GM12878 (cell line): Measurements from ENCODE around the gene MPPED1. TPM values are rescaled to one million over a fixed set of nuclear protein-coding genes. Genes with fewer than 3 reads are reported as not detected.

Experiments
- ATAC-seq: fragments of 200-7000 bp; cut with Tn5 transposase; 3 replicates; pipeline ENCODE4 v1.9.1; 2020; ENCODE audit warnings: mild to moderate bottlenecking, moderate library complexity
- BruUV-seq: library from RNA; stranded (reverse); fragments of 400-500 nt; replicated peaks from 2 replicates; lab custom pipeline; 2021; lab: Mats Ljungman, UMichigan
- CTCF ChIA-PET: fragments of 300-600 bp; sonication (Branson Sonifier 250); formaldehyde crosslinking; extraction: SDS; loops from one replicate; lab custom pipeline; 2021; ENCODE audit warnings: inconsistent platforms; lab: Yijun Ruan, JAX
- POLR2A ChIA-PET: fragments of 350-600 bp; formaldehyde crosslinking; extraction: SDS; loops from one replicate; lab custom pipeline; 2021; ENCODE audit warnings: inconsistent platforms; lab: Charles Lee
- RAD21 ChIA-PET: fragments of 300-600 bp; sonication (Branson Sonifier 250); formaldehyde crosslinking; loops from one replicate; lab custom pipeline; 2023; ENCODE audit warnings: antibody characterized with exemption; ENCODE audit not compliant: unreplicated experiment; lab: Charles Lee
- SMC1A ChIA-PET: fragments of 300-600 bp; sonication (Branson Sonifier 250); formaldehyde crosslinking; loops from one replicate; lab custom pipeline; 2023; ENCODE audit not compliant: unreplicated experiment, uncharacterized antibody; lab: Charles Lee
- DNase-seq: peaks from one replicate; pipeline ENCODE4 v3.0.0-alpha.2; 2011; ENCODE audit warnings: low read depth, low spot score
- FAIRE-seq: peaks from 3 replicates; lab custom pipeline; 2011; peaks lifted over from hg19 to GRCh38; lab: Jason Lieb, UNC
- H2AFZ ChIP-seq: 2 replicates; pipeline ENCODE4 v1.6.0; 2011; ENCODE audit warnings: low read depth, low read length, control low read depth; ENCODE audit not compliant: control insufficient read depth
- H3K27ac ChIP-seq: 2 replicates; pipeline ENCODE4 v1.5.1; 2011; ENCODE audit warnings: control low read depth; ENCODE audit not compliant: control insufficient read depth, insufficient read depth
- H3K27me3 ChIP-seq, 2 experiments: replicated peaks in 1 of 2; 2 replicates each; pipeline versions ENCODE4 v1.6.0 to v1.6.1; 2011; ENCODE audit warnings: low read length in 1 of 2; ENCODE audit not compliant: control insufficient read depth in 2 of 2, insufficient read depth in 2 of 2
- H3K36me3 ChIP-seq, 2 experiments: 2 replicates each; pipeline ENCODE4 v1.5.1; 2011; ENCODE audit warnings: low read length in 1 of 2; ENCODE audit not compliant: control insufficient read depth in 2 of 2, insufficient read depth in 2 of 2
- H3K4me1 ChIP-seq: 2 replicates; pipeline ENCODE4 v1.6.1; 2011; ENCODE audit warnings: mild to moderate bottlenecking, low read length, moderate library complexity, mixed read lengths; ENCODE audit not compliant: control insufficient read depth, insufficient read depth
- H3K4me2 ChIP-seq: 2 replicates; pipeline ENCODE4 v1.6.0; 2011; ENCODE audit warnings: control low read depth; ENCODE audit not compliant: control insufficient read depth, insufficient read depth
- H3K4me3 ChIP-seq: fragments of 200-600 bp; sonication (generic); 2 replicates; pipeline ENCODE4 v1.5.1; 2016
- H3K79me2 ChIP-seq: 2 replicates; pipeline ENCODE4 v1.6.0; 2011; ENCODE audit warnings: low read length; ENCODE audit not compliant: control insufficient read depth, insufficient read depth
- H3K9ac ChIP-seq: 2 replicates; pipeline ENCODE4 v1.8.0; 2011; ENCODE audit warnings: low read length, control low read depth, mixed read lengths; ENCODE audit not compliant: control insufficient read depth, insufficient read depth
- H3K9me3 ChIP-seq: replicated peaks from 3 replicates; pipeline ENCODE4 v1.5.1; 2011; ENCODE audit warnings: mild to moderate bottlenecking, low read length; ENCODE audit not compliant: control insufficient read depth, insufficient read depth
- H4K20me1 ChIP-seq: 2 replicates; pipeline ENCODE4 v1.6.0; 2011; ENCODE audit not compliant: control insufficient read depth, insufficient read depth
- HSF1 ChIP-seq: fragments of 150-350 bp; IDR thresholded peaks from 2 replicates; pipeline ENCODE4 v1.6.1; 2014; ENCODE audit warnings: mild to moderate bottlenecking, low read depth, low read length
- PAX8 ChIP-seq: fragments of 450-650 bp; IDR thresholded peaks from 2 replicates; pipeline ENCODE4 v1.6.1; 2017; ENCODE audit warnings: mild to moderate bottlenecking, moderate library complexity
- POLR2AphosphoS5 ChIP-seq: IDR thresholded peaks from 2 replicates; pipeline ENCODE4 v1.6.1; 2011; ENCODE audit warnings: mild to moderate bottlenecking, low read length, inconsistent platforms
- RELA ChIP-seq: fragments of 450-650 bp; IDR thresholded peaks from 2 replicates; pipeline ENCODE4 v1.8.0; 2014; ENCODE audit warnings: borderline replicate concordance; ENCODE audit not compliant: partially characterized antibody
- RELB ChIP-seq: fragments of 450-650 bp; IDR thresholded peaks from 2 replicates; pipeline ENCODE4 v1.6.1; 2017; ENCODE audit warnings: low read depth, mild to moderate bottlenecking, moderate library complexity
- SIN3A ChIP-seq: IDR thresholded peaks from 2 replicates; pipeline ENCODE4 v1.6.1; 2012; ENCODE audit warnings: low read depth, low read length, improper control_type of control experiment
- TCF3 ChIP-seq: IDR thresholded peaks from 2 replicates; pipeline ENCODE4 v1.6.1; 2012; ENCODE audit warnings: low read depth, mild to moderate bottlenecking, low read length, borderline replicate concordance; ENCODE audit not compliant: insufficient read depth
- ZNF217 ChIP-seq: fragments of 450-650 bp; IDR thresholded peaks from 2 replicates; pipeline ENCODE4 v1.6.1; 2017; ENCODE audit warnings: antibody characterized with exemption, mild to moderate bottlenecking
- WGBS: methylation state at CpG from one replicate; pipeline ENCODE4 v1.1.6; 2016; ENCODE audit warnings: low lambda C conversion rate; ENCODE audit not compliant: insufficient replicate concordance, insufficient coverage; ENCODE audit errors: missing lambda C conversion rate; 5-methylcytosine and 5-hydroxymethylcytosine counted together
- in situ Hi-C: fragments of 300-500 bp; cut with MboI; formaldehyde crosslinking; loops from 9 replicates; pipeline ENCODE4 v1.14.3; 2018; ENCODE audit warnings: mixed read lengths
- intact Hi-C: fragments of 100-400 bp; cut with micrococcal nuclease; formaldehyde crosslinking; loops from one replicate; pipeline ENCODE4 v1.14.2; 2022; ENCODE audit not compliant: unreplicated experiment
- polyA plus RNA-seq, 11 experiments: library from polyadenylated mRNA; depleted of rRNA in 4 of 11; unstranded in 6 of 11; stranded (reverse) in 5 of 11; fragments of >200 nt; fragmentation: Nextera tagmentation in 4 of 11; fragmentation: Illumina TruSeq in 1 of 11; extraction: Ambion mirVana in 4 of 11; extraction: Trizol in 1 of 11; gene quantifications; 1 replicate in 1 of 11; 2 replicates in 10 of 11; pipeline versions ENCODE4 v1.2.1 to v1.2.3, GENCODE V29; 2011 to 2016; ENCODE audit warnings: inconsistent platforms in 2 of 11, missing spikeins in 2 of 11, low read depth in 1 of 11
- total RNA-seq, 4 experiments: library from RNA; depleted of rRNA in 3 of 4; stranded (reverse); fragments of >200 nt in 3 of 4; fragmentation: Illumina TruSeq in 1 of 4; extraction: Trizol in 1 of 4; gene quantifications; 2 replicates each; pipeline versions ENCODE4 v1.2.1 to v1.2.3, GENCODE V29; 2013 to 2021

Gene MPPED1
- total and polyA plus RNA-seq, 10 of the 15 experiments (the other 5 are each of a cell fraction or from before 2014, with no cell fraction given), result 0.11 TPM; not detected in 9

GRCh38 chr22:43446916-43447315, 35.1 kb downstream of the MPPED1 start:
- intact Hi-C loops, result no loop called here
- no peak for DNase-seq
- Histone ChIP-seq H3K9ac (no peak overlapping the region), H3K36me3 (no peaks in the 10 kb centered on the region), H3K9me3 (no peaks in the 10 kb centered on the region), H3K27me3 (no peaks in the 10 kb centered on the region; a peak in 1 of 4 replicates), H3K4me3 (no peak overlapping the region), H4K20me1 (no peaks in the 10 kb centered on the region), H3K4me2 (no peak overlapping the region), H2AFZ (no peak overlapping the region), H3K4me1 (no peaks in the 10 kb centered on the region), H3K27ac (no peak overlapping the region), H3K79me2 (no peaks in the 10 kb centered on the region)
- CTCF ChIA-PET, result no interaction called here
- RAD21 ChIA-PET, result no interaction called here
- in situ Hi-C loops, result no loop called here
- 5% methylated on average over 8 of the region's 8 CpGs for WGBS
- no peak for TF ChIP-seq ZNF217
- TF ChIP-seq TCF3, result no peak
- TF ChIP-seq PAX8, result no peak
- no peak for TF ChIP-seq SIN3A
- no peak for TF ChIP-seq RELA
- no peak for TF ChIP-seq HSF1
- TF ChIP-seq POLR2AphosphoS5, result no peak
- no peak for TF ChIP-seq RELB
- no peak for FAIRE-seq
- POLR2A ChIA-PET, result no interaction called here
- no TSS peak for BruUV-seq
- SMC1A ChIA-PET, result no interaction called here
- no peak for ATAC-seq
